GM21360 (cell line): ENCODE data around the gene SLC25A51.
"Not testable (repeated sequence)": the region's sequence is repeated elsewhere in the genome, so short reads cannot be mapped to it uniquely, and the experiment has no call there.

Experiments
- ATAC-seq: cut with Tn5 transposase; IDR thresholded peaks from one replicate; pipeline ENCODE4 v1.9.1; 2021; ENCODE audit warnings: mild to moderate bottlenecking, moderate library complexity; ENCODE audit not compliant: unreplicated experiment

The SLC25A51 gene

DNA sequence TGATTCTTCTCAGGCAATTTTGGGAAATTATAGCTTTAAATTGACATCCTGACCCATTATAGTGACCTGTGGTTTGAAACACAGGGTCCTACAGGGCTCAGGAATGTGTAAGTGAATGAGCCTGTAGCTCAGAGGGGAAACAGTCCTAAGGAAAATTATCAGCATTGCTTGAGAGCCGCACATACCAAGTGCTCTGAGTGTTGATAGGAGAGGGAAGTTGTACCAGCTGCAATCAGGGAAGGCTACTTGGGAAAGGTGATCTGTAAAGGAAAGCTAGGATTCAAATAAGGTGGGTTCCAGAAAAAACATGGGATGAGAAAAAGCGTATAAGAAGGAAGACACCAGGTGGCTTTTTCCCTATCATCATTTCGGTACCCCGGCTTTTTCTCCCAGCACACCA is 4.4 kb upstream of the SLC25A51 start:
- no peak for ATAC-seq

DNA sequence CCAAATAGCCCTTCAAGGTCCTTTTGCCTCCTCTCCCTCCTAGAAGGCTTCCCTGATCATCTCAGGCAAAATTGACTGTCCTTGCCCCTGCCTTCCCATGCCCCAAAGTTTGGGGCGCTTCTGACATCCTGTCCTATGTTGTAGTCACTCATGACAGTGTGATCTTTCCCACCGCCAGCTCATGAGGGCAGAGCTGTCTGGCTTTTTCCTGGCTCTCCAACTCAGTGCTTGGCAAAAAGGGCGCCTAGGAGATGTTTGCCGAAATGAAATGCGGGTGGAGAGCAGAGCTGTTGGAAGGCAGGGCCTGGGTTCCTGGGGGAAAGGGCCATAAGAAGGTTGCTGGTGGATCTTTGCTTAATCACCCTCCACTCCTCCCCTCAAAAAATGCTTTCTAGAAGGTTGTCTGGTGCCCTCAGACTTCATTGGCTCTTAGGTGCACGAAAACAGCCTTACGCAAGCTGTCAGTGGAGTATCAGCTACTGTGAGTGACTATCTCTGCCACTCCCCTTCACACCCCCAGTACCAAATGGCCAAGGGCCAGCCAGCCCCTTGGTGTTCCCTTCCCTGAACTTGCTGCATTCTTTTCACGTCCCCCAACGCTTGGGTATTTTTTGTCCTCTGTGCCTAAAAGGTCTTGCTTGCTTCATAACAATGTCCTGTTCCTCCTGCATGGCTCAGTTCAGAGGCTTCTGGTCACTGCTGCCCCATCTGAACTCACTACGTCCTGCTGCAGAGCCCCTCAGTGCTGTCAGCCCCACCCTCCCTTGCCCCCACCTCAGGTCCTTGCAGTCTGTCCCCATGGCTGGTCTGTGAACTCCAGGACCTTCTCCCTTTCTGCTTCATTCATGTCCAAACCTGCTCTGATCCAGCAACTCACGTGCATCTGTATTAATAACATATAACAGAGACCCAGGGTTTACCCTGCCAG is 2.6 kb upstream of the SLC25A51 start:
- ATAC-seq = no peak

DNA sequence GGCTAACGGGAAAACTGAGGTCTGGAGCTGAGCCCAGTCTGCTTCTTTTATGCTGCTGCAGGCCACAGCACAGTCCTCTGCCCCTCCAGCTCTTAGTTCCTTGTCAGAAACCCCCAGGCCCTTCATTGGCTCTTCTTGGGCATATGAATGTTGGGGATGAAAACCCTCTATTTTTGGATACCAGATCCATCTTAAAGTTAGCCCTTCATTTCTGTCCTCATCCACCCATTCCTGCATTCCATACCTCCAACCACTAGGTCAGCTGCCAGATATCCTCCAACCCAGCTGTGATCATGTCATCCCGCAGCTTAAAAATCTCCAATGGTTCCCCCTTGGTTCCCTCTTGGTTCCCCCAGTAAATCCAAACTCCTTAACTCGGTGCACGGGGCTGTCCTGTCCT is 1.8 kb upstream of the SLC25A51 start:
- no peak for ATAC-seq

DNA sequence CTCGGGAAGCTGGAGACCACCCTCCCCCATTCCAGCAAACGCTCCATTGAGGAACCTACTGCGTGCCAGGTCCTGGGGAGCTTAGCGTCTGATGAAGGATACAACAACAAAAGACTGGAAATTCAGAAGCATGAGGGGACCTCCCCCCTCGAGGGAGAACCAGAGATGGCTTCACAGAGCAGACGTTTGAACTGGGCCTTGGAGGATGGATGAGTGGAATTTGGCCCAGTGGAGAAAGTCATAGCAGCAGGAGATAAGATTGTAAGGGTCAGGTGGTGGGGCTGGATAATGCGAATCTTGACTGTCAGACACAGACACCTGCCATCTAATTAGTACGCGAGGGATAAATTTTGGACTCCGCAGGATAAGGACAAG is 1.2 kb upstream of the SLC25A51 start:
- no peak for ATAC-seq

DNA sequence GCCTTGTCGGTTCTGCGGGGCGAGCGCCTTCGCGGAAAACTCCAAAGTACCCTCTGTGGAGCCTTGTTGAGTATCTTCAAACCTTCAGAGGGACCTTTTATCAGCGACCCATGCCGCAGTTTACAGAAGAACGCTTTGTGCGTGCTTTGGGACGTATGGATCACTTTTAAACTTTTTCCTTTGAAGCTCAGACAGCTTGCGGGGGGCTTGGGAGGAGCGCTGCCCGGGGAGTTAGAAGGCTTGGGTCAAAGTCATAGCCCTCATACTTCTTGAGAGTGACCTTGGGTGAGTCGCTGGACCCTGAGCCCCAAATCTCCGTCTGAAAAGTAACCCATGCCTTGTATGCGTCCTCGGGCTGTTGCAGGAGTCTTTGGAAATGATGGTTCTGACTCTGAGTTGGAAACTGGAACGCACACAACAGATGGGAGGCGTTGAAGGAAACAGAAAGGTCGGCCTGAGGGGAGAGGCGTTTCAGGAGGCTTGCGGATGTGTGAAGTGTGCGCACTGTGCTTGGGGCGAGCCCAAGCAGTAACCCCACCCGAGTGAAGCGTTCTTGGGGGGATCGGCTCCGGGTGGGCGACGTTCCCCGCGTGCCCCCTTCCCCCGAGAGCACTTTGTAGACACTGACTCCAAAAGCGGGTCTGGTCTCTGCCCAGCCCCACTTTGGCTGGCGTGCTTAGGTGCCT is 661 bp upstream of the SLC25A51 start:
- no peak for ATAC-seq

DNA sequence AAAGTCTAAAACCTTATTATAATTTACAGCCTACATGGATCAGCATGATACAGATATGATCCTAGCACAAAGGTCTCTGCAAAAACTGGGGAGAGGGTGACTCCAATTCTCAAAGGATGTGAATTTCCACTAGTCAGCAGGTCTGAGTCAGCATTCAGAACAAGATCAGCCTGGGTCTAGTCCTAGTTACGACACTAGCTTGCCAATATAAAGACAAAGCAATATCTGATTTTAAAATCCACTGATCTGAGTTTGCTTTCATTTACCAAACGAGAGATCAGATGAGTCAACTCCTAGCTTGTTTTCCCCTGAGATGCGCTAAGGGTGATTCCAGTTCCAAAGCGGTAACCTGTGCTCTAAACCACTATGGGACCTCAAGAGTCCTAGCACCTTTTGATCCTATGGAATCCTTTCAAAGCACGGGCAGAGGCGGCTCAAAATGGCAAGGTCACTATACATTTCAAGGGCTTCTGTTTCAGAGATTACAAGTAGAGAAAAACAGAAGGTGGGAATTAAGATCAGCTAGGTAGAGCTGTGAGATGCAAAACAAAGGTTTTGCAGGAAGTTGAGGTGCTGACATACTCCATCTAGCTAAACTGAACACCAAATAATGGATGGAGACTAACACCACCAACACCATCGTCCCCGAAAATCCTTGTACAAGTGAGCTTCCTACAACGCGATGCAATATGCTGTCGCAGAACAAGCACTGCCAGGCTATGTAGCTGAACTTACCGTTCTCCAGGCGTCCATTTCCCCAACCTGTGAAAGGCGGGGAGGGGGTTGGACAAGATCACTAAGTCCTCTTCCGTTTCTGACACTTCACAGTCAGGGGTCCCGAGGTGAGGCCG is 906 bp downstream of the SLC25A51 start:
- ATAC-seq = peak; percentile 4

DNA sequence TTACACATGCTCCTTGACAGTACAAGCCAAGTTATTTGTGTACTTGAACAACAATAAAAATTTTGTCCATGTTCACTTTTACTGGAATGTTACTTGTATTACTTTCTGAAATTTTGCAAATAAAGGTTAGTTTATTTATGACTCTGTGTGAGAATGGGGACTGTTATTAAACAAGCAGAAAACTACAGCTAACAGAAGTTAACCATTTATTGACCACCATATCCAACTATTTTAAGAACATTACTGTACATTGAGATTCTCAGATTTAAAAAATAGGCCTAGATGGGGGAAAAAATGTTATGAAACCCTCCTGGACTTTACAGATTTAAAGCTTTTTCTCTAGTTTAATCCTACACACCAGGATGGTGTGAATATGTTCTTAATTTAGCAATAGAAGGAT is 1.8 kb downstream of the SLC25A51 start:
- ATAC-seq = no peak

DNA sequence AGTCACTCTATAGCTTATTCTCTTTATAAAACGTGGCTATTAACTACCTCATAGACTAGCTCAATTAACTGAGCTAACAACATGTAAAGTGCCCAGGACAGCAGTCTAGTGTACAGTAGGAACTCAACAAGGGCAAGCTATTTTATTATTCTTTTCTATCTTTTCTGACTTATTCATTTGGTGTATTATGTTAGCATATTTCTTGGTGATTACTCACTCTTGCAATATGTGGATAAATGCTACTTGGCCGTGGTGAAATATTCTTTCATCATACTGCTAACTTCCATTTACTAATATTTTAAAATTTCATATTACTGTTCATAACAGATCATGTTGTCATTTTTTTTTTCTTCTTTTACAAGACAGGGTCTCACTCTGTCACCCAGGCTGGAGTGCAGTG is 4.9 kb downstream of the SLC25A51 start:
- no peak for ATAC-seq

DNA sequence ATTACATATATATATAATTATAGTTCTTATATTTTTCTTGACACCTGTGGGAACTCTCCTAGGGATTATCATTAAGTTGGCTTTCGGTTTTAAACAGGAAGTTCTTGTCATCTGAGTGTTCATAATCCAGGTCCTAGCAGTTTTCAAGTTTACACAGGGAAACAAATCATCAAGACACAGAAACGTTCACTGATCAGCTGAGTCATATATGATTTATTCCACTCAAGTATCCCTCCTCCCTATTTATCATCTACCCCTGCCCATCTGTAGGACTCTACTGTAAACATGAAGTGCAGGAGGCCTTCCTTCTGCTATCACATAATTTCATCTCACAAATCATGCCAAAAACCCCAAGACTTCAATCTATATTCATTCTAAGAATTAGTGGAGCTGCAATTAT is 6.3 kb downstream of the SLC25A51 start:
- ATAC-seq = no peak

DNA sequence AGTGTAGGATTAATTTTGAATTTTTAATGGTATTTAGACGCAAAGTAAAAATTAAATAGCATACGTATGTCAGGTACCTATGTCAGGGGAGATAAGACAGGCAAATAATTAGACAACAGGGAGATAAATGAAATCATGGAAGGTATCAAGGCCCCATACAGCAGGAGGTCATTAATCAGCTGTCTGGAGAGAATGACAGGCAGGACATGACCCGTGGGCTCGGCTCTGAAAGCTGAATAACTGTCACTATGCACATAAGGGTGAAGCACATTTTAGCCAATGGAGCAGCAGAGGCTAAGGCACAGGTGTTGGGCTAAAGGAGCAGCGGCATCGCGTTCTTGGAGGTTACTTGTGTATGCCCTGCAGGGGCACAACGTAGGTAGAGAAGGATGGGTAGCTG is 11.9 kb downstream of the SLC25A51 start:
- ATAC-seq = no peak

DNA sequence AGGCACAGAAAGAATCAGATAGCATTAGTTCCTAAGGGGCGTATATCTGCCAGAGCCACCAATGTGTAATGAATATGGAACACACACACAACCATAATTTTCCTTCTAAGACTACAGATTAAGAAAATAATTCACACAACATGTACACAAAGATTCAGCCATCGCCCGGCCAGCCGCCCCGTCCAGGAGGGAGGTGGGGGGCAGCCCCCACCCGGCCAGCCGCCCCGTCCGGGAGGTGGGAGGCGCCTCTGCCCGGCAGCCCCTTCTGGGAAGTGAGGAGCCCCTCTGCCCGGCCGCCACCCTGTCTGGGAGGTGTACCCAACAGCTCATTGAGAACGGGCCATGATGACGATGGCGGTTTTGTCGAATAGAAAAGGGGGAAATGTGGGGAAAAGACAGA is 12.9 kb downstream of the SLC25A51 start:
- not testable (repeated sequence) for ATAC-seq

DNA sequence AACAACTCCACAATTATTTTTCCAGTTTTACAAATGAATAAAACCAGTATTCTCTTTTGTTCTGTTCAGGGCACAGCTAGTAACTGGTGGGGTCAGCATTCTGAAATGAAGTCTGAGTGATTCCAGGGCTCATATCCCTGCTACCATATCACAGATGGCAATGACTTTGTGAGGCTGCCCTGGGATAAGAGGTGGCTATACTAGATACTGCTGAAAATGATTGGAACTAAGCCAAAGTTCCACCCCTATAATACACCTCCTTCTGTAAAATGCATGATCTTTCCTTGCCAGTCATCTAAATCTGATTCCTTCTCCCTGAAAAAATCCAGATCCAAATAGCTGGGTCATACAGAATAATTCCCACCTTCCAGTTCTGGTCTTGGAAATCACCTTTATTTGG is 14.4 kb downstream of the SLC25A51 start:
- no peak for ATAC-seq

DNA sequence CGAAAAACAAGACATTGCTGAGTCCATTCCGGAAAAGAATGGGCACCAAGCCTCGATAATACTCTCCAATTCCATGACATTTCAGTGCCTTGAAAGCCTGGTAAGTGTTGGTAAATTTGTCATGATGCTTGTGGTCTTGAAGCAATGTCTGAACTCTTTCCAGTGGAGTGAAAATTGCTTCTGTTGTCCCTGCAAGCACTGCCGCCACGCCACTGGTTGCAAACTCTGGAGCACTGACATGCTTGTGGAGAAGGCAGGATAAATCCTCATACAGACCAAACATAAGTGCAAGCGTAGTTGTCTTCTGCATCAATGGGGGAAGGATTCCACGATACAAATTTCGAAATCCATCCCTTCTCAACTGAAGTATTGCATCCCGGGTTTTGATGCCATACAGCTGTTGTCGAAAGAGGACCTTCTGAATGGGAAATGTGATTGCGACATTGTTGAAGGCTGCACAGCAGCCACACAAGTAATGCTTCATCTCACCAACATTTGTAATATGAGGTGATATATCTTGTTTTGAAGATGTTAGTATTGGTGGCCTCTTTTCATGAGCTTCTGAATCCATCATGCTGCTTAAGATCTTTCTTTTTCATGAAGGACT is 15.8 kb downstream of the SLC25A51 start:
- ATAC-seq = not testable (repeated sequence)

DNA sequence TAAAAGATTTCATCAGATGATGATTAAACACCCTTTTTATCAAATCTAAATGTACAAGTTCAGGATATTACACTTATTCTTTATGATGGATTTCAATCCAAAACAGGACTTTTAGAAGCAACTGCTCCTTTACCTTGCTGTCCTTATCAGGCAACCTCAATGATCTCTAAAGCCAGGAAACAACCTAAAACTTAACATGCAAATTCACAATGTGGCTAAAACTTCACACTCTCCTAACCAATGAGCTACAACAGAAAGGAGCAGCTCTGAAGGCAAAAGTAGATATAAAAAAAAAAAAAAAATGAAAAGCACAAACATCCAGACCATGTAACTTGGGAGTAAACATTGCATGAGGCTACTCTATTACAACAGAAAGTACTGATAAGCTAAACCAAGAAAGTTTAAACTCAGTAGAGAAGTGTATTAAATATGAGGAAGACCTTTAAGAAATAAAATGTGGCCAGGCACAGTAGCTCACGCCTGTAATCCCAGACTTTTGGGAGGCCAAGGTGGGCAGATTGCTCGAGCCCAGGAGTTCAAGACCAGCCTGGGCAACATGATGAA is 22.9 kb downstream of the SLC25A51 start:
- ATAC-seq = no peak

DNA sequence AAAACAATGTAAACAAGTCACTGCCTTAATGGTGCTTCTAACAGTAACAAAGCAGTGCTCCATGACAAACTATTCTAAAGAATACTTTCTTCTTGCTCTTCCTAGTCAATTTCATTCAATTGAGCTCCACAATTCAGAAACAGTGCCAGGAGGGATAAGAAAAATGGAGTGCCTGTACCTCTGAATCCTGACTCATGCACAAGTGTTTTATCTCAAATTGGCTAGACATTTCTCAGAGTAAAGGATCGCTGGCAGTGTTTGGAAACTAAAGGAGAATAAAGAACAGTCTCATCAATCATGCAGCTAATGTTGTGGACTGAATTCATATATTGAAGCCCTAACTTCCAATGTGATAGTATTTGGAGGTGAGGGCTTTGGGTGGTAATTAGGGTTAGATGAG is 27.6 kb downstream of the SLC25A51 start:
- ATAC-seq = no peak

DNA sequence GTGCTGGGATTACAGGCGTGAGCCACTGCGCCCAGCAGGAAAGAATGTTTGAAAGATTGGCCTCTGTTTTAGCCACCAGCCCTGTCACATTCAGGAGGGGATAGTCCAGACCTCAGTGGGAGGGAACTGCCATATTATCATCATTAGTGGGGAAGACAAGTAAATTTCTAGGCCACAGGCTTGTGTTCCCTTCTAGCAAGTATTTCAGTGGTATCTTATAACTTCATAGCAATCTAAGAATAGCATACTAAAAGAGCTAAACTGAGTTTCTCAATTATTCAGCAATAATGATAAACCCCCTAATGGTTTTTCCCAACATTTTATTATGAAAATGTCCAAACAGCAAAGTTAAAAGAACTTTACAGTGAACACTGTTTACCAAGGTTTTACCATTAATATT is 30.0 kb downstream of the SLC25A51 start:
- no peak for ATAC-seq

DNA sequence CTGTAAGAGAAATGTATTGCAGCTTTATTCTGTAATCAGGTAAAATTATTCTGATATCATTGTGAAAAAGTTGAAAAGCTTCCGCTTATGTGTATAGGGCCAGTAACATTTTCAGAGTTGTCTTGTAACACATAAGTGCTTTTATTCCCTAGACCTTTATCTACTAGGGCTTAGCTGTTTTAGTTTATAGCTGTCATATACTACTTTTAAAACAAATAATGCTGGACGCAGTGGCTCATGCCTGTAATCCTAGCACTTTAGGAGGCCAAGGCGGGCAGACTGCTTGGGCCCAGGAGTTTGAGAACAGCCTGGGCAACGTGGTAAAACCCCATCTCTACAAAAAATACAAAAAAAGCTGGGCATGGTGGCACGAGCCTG is 33.1 kb downstream of the SLC25A51 start:
- no peak for ATAC-seq

DNA sequence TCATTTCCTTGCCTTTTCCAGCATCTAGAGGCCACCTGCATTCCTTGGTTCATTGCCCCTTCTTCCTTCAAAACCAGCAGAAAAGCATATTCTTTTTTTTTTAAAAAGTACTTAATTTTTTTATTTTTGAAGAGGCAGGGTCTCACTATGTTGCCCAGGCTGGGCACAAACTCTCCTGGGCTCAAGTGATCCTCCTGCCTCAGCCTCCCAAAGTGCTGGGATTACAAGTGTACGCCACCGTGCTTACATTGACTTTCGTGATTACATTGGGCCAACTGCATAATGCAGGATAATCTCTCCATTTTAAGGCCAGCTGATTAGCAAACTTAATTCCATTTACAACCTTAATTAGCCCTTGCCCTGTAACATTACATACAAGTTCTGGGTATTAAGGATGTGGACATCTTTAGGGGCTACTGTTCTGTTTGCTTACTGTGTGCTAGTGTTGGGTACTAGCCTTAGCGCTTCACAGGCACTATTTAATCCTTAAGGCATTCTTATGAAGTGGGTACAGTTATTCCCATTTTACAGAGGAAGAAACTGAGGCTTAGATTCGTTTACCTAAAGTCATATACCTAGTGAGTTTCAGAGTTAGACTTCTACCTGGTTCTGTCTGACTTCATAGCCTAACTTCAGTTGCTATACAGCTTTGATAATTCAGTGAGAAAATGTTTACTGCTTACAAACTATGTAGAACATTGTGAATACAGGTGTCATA is 33.7 kb downstream of the SLC25A51 start:
- ATAC-seq = no peak

DNA sequence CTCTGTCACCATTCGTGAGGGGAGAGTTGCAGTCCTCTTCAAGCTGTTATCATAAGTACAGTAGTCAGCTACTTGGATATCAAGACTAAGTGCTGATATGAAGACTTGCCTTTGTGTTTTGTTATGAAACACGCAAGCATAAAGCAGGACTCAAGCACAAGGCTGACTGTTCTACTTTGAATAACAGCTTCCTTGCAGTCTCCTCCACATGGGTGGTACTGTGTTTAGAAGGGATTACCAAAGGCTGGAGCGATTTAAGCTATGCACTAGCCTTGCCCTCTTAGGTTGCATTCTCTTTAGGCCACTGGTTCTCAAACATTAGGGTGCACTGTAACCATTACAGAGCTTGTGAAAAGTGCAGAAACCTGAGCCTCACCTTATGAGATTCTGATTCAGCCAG is 41.4 kb downstream of the SLC25A51 start:
- no peak for ATAC-seq

DNA sequence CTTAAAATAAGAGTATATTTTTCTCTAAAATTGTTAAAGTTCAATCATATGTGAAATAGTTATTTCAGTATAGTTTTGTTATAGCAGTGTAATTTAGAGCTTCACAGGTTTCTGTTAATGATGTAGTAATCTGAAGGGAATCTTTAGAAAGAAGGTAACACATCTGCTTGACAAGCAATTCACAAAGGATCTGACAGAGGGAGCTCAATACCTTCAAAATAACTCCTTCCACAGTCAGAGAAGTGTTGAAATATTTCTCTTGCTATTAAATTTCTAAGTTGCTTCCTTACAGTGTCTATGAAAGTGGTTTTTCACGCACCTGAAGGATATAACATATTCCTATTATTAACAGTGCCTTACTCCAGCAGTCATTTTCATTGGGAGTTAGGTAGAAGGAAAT is 44.9 kb downstream of the SLC25A51 start:
- no peak for ATAC-seq
